8988T (cell line): ENCODE results near the gene PIN4.
"Not testable (repeated sequence)": the region's sequence is repeated elsewhere in the genome, so short reads cannot be mapped to it uniquely, and the experiment has no call there.

ENCODE experiments used
- DNase-seq: peaks from one replicate; pipeline ENCODE4 v3.0.0; 2011

Gene PIN4

DNA sequence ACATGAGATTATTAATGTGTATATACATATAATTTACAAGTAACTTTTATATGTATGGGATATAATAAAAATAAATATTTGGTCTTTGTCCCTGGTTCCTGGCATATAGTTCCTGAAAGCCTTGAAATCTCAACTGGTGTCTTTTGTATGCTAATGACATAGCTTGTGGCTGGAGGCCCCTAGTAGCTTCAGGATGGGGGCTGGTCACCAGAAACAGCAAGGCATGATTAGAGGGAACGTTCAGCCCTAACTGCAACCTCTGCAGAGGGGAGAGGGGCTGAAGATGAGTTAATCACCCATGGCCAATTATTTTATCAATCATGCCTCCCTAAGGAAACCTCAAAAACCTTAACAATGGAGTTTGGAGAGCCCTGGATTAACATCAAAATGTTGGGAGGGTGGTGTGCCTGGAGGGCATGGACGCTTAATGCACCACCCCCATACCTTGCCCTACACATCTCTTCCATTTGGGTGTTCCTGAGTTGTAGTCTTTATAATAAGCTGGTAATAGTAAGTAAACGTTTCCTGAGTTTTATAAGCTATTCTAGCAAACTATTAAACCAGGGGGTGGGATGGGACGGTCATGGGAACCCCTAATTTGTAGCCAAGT is 21.3 kb downstream of the PIN4 start:
- no peak for DNase-seq

DNA sequence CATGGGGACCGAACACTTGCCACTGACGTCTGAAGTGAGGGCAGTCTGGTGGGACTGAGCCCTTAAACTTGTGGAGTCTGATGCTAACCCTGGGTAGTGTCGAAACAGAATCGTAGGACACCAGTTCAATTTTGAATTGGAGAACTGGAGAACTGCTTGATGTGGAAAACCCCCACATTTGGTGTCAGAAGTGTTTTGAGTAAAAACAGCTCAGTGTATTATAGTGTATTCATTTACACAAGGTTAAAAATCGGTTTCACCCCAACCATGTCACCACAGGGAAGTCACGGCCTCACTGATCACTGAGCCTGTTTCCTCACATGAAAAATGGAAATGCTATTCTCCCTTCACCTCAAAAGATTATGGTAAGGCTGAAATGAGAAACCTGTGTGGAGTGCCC is 21.9 kb downstream of the PIN4 start:
- DNase-seq = no peak

- DNase-seq = no peak
Observed at GRCh38 chrX:72205706-72206105, 24.1 kb downstream of the PIN4 start.

DNA sequence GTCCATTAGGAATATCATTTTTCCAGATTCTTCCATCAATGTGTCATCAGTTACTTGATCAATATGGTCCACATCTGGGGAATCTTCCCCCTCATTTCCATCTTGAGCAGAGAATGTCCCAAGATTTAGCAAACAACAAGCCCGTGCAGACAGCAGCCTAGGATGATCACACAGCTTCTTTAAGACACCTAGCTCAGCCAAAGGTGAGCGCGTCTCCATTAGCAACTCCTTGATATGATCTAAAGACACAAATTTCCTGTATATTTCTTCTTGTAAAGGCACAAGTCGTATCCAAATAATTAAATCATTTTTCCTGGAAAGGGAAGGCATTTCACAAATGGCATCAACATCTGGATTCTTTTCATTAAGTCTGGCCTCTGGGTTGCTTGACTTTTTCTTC is 25.8 kb downstream of the PIN4 start:
- DNase-seq = no peak

DNA sequence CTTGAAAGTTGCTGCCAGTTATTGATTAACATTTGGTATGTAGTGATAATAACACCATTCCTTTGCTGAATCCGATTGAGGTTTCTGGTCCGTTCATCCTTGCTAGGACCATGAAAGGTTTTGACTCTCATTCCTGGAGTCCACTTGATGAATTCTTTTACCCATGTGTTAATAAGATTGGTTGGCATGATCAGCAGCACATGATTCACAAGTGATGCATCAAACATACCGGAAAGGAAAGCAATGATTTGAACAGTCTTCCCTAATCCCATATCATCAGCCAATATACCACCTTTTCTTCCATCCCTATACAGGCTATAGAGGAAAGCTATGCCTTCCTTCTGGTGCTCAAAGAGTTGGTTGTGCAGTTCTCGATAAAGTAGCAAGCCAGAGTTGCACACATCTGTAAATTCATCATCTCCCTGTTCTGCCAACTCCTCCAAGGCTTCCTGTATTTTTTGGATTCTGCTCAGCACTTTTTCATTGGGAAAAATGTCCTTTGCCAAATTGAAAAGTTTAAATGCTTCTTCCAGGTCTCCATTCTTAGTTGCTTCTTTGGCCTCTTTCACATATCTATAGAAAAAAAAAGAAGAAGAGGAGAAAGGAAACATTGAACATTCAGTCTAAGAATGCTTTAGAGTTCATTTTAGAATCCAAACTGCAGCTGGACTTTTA is 26.7 kb downstream of the PIN4 start:
- no peak for DNase-seq

DNA sequence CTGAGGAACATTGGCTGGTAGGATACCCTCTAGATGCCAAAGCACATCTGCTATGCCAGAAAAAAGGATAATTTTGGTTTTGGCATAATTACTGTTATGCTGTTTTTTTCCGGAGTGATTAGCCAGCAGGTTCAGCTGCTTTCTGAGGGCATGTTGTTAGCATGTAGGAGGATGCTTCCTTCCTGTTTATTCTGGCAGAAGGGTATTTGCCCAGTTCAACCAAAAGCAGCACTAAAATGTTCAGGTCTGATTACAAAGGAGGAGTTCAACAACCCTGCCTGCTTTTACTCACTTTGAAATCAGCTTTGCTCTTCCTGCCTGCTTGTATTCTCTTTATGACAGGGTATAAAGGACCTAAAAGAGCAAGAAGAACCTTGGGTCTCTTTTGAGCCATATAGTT is 35.4 kb downstream of the PIN4 start:
- no peak for DNase-seq

DNA sequence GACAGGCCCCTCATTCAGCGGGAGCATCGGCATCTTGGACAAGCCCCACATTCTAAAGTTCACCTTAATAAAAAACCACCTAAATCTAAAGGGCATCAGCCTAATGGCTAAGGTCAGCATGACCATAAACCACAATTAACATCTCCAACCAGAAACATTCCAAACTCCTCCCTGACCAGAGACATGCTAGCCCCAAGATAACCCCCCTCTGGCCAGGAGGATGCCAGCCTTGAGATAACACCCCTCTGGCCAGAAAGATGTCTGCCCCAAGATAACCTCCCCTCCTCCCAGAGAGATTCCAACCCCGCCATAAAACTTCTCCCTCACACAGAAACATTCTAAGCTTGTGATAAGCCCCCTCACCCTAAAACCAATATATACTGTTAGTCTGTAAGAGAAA is 38.8 kb downstream of the PIN4 start:
- not testable (repeated sequence) for DNase-seq

DNA sequence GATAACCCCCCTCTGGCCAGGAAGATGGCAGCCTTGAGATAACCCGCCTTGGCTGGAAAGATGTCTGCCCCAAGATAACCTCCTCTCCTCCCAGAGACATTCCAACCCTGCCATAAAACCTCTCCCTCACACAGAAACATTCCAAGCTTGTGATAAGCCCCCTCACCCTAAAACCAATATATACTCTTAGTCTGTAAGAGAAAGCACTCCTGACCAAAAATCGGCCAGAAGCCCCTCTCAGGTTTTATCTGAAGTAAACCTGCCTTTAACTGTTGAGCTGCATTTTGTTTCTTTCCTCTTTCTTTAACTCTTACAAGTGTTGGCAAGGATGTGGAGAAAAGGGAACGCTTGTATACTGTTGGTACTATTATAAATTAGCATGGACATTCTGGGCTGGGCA is 48.7 kb downstream of the PIN4 start:
- no peak for DNase-seq

- DNase-seq = no peak
Observed at GRCh38 chrX:72236841-72237240, 55.3 kb downstream of the PIN4 start.

DNA sequence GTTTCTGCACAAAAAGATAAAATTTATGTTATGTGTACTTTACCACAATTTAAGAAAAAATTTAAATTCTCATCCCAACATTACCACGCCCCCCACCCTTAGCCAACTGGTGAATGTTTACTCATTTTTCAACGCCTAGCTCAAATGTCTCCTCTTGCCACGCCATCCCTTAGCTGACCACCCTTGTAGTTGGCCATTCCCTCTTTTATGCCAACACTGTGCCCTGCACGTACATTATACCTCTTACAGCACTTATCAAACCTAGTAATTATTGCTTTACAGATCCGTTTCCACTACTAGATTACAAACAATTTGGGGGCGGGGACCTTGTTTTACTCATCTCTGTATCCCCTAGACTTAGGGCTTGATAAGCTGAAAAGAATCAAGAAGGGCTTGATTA is 56.6 kb downstream of the PIN4 start:
- no peak for DNase-seq

GRCh38 chrX:72238721-72239475 is 57.3 kb downstream of the PIN4 start, which contains the start of gene ERCC6L:
TSS of gene ERCC6L (minus strand) at chrX:72239027. CDS start at chrX:72238911, 116 bp downstream.
- peak; percentile 63 for DNase-seq

- no peak for DNase-seq
Observed at GRCh38 chrX:72240976-72241375, 59.4 kb downstream of the PIN4 start.

DNA sequence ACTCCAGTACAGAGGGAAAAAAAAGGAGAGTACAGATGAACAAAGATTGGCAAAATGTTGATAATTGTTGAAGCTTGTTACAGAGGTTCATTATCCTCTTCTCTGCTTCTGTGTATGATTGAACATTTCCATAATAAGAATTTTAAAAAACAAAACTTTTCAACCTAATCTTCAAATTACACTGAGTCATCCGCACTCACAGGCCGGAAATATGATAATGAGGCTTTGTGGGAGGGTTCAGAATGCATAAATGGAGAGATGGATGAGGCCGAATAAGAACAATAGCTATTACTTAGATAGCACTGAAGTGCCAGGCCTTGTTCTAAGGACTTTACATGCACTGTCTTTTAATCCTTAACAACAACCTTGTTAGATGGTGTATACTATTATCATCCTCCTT is 61.9 kb downstream of the PIN4 start:
- DNase-seq = no peak

DNA sequence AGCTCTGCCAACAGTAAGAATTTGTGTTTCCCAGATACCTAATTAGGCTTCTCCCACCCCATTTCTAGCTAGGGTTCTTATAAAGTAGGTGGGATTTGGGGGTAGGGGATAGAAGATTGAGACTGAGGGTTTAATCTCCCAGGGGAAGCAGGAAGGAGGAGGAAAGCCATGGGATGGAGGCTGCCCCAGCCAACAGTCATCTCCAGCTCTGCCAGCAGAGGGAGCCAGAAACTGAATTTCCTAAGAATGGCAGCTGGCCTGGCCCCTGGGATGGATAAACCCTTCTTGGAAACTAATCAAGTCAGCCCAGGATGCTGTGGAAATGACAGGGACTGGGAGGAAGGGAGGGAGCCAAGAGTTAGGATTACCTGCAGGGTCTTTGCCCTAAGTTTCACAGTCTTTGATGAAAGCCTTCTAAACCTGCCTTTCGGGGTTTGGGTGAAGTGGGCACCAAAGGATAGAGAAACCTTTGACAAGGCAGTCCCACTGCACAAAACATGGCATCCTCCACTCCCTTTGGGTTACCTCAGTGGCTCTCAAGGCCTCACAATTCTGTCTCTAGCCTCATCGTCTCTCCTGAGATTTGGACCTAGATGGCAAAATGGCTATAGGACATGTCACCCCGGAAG is 64.0 kb downstream of the PIN4 start:
- peak; percentile 61 for DNase-seq

- no peak for DNase-seq
Observed at GRCh38 chrX:72247206-72247942, 65.8 kb downstream of the PIN4 start.
